Stomach (tissue), 4 donors: ENCODE data around the gene PARP9.

ENCODE experiments used
- EP300 ChIP-seq: sonication (generic); formaldehyde crosslinking; IDR thresholded peaks from one replicate; pipeline ENCODE4 v1.6.1; 2017; ENCODE audit warnings: antibody characterized with exemption
- POLR2A ChIP-seq, 4 donors: fragments of 450-650 bp; IDR thresholded peaks; one replicate each; pipeline ENCODE4 v1.6.1; 2016; ENCODE audit warnings: antibody characterized with exemption in 4 of 4, control low read depth in 2 of 4, mild to moderate bottlenecking in 1 of 4, moderate library complexity in 1 of 4
- POLR2AphosphoS5 ChIP-seq, 3 donors: sonication (generic); formaldehyde crosslinking; IDR thresholded peaks; one replicate each; pipeline ENCODE4 v1.6.1; 2016; ENCODE audit warnings: antibody characterized with exemption in 3 of 3
- TF ChIP-seq, protein P1 (sequence below), 7 experiments: fragments of 450-650 bp in 4 of 7; fragments of 200-600 bp in 3 of 7; sonication (generic) in 3 of 7; IDR thresholded peaks; one replicate each; pipeline ENCODE4 v1.5.1; 2016 to 2019; ENCODE audit warnings: antibody characterized with exemption in 7 of 7, control low read depth in 2 of 7, mild to moderate bottlenecking in 1 of 7

DNA sequence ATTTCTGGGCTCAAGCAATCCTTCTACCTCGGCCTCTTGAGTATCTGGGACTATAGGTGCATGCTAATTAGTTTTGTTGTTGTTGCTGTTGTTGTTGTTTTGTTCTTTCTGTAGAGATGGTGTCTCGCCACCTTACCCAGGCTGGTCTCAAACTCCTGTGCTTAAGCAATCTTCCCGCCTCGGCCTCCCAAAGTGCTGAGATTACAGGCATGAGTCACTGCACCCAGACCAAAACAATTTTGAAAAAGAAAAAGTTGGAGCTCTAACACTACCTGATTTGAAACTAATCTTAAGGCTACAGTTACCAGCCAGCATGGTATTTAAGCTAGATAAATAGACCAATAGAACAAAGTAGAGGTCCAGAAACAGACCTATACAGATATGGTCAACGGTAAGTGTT, 79.1 kb downstream of the PARP9 start:
- TF ChIP-seq, protein P1, sequence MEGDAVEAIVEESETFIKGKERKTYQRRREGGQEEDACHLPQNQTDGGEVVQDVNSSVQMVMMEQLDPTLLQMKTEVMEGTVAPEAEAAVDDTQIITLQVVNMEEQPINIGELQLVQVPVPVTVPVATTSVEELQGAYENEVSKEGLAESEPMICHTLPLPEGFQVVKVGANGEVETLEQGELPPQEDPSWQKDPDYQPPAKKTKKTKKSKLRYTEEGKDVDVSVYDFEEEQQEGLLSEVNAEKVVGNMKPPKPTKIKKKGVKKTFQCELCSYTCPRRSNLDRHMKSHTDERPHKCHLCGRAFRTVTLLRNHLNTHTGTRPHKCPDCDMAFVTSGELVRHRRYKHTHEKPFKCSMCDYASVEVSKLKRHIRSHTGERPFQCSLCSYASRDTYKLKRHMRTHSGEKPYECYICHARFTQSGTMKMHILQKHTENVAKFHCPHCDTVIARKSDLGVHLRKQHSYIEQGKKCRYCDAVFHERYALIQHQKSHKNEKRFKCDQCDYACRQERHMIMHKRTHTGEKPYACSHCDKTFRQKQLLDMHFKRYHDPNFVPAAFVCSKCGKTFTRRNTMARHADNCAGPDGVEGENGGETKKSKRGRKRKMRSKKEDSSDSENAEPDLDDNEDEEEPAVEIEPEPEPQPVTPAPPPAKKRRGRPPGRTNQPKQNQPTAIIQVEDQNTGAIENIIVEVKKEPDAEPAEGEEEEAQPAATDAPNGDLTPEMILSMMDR (IDR thresholded peaks at IDR 0.05), result no peak
- TF ChIP-seq POLR2A (IDR thresholded peaks at IDR 0.05) (no peak), POLR2AphosphoS5 (IDR thresholded peaks at IDR 0.05) (peak in 1 of 3 donors; percentile 37), EP300 (no peak)
